Mesendoderm (in vitro differentiated cells): ENCODE results near the gene LMOD1.

Experiments
- DNase-seq: peaks from one replicate; pipeline ENCODE4 v3.0.0; 2013
- H2AK5ac ChIP-seq: 2 replicates; pipeline ENCODE4 v1.6.1; 2013; ENCODE audit warnings: low read length, inconsistent platforms
- H2BK120ac ChIP-seq: 2 replicates; pipeline ENCODE4 v1.6.1; 2013; ENCODE audit warnings: low read depth, mild to moderate bottlenecking, low read length, moderate library complexity, mixed read lengths
- H2BK15ac ChIP-seq: replicated peaks from 2 replicates; pipeline ENCODE4 v1.6.1; 2013; ENCODE audit warnings: low read depth, mild to moderate bottlenecking, moderate library complexity
- H2BK5ac ChIP-seq: 2 replicates; pipeline ENCODE4 v1.6.1; 2013; ENCODE audit warnings: low read length, inconsistent platforms
- H3K18ac ChIP-seq: 2 replicates; pipeline ENCODE4 v1.6.1; 2013; ENCODE audit warnings: mild to moderate bottlenecking, low read length, mixed read lengths
- H3K23ac ChIP-seq: one replicate; pipeline ENCODE4 v1.6.1; 2013; ENCODE audit warnings: low read length
- H3K27ac ChIP-seq: 2 replicates; pipeline ENCODE4 v1.5.1; 2013; ENCODE audit warnings: low read depth, mild to moderate bottlenecking, inconsistent platforms, low read length, moderate library complexity
- H3K27me3 ChIP-seq: 2 replicates; pipeline ENCODE4 v1.6.1; 2013; ENCODE audit warnings: low read length, control low read depth, mild to moderate bottlenecking, inconsistent platforms; ENCODE audit not compliant: insufficient read depth, poor library complexity
- H3K36me3 ChIP-seq: 2 replicates; pipeline ENCODE4 v1.6.1; 2013; ENCODE audit warnings: low read length, inconsistent platforms; ENCODE audit not compliant: control insufficient read depth, insufficient read depth
- H3K4ac ChIP-seq: one replicate; pipeline ENCODE4 v1.6.1; 2013; ENCODE audit warnings: low read depth, mild to moderate bottlenecking, low read length, moderate library complexity
- H3K4me1 ChIP-seq: 2 replicates; pipeline ENCODE4 v1.6.1; 2013; ENCODE audit warnings: low read depth, low read length, inconsistent platforms; ENCODE audit not compliant: control insufficient read depth
- H3K4me2 ChIP-seq: 2 replicates; pipeline ENCODE4 v1.6.1; 2013; ENCODE audit warnings: low read length
- H3K4me3 ChIP-seq: 2 replicates; pipeline ENCODE4 v1.5.1; 2013; ENCODE audit warnings: mild to moderate bottlenecking, low read length
- H3K56ac ChIP-seq: one replicate; pipeline ENCODE4 v1.6.1; 2013; ENCODE audit warnings: low read length
- H3K79me1 ChIP-seq: 2 replicates; pipeline ENCODE4 v1.6.1; 2013; ENCODE audit warnings: low read length, inconsistent platforms
- H3K79me2 ChIP-seq: 2 replicates; pipeline ENCODE4 v1.6.1; 2013; ENCODE audit warnings: mild to moderate bottlenecking, low read length; ENCODE audit not compliant: control insufficient read depth, insufficient read depth
- H3K9ac ChIP-seq: 2 replicates; pipeline ENCODE4 v1.6.1; 2013; ENCODE audit warnings: low read length, inconsistent platforms
- H4K5ac ChIP-seq: one replicate; pipeline ENCODE4 v1.6.1; 2013; ENCODE audit warnings: low read length
- H4K8ac ChIP-seq: one replicate; pipeline ENCODE4 v1.6.1; 2013; ENCODE audit warnings: low read depth, mild to moderate bottlenecking, control low read depth, low read length, moderate library complexity
- WGBS: extraction: QIAGEN DNeasy Blood & Tissue Kit; methylation state at CpG from one replicate; pipeline ENCODE4 v1.1.7; 2013; ENCODE audit warnings: low lambda C conversion rate, missing lambda C conversion rate; ENCODE audit not compliant: insufficient coverage; ENCODE audit errors: extremely low coverage; 5-methylcytosine and 5-hydroxymethylcytosine counted together

LMOD1 gene

DNA sequence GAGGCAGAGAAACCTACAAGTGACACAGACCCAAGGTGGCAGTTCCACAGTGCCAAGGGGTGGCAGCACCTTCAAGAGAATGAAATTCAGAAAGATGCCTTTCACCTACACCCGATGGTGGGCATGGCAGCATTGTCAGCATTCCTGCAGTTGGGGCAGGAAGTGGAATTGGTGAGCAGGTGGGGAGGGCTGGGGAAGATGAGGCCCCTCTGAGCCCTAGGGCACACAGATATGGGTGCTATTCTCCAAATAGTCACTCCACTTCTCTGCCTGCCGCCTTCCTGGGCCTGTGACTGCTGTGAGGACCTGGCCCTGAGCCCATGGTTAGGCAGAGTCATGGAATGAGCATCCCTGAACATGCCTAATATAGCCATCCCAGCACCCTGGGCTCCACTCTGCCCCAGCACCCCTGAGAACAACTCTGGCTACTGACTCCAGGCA is 49.4 kb downstream of the LMOD1 start:
- Histone ChIP-seq H2AK5ac (no peak overlapping the region), H3K27me3 (no peaks in the 10 kb centered on the region), H3K79me1 (no peaks in the 10 kb centered on the region), H2BK5ac (no peak overlapping the region), H3K4me2 (no peak overlapping the region), H3K36me3 (no peaks in the 10 kb centered on the region), H3K79me2 (no peaks in the 10 kb centered on the region), H3K4ac (no peak overlapping the region), H4K8ac (no peak overlapping the region), H3K18ac (no peak overlapping the region), H3K56ac (no peak overlapping the region), H2BK15ac (no peak overlapping the region), H2BK120ac (no peak overlapping the region), H3K4me3 (no peak overlapping the region), H3K4me1 (no peaks in the 10 kb centered on the region), H3K9ac (no peak overlapping the region), H3K23ac (no peak overlapping the region), H4K5ac (no peak overlapping the region), H3K27ac (no peak overlapping the region)
- no CpG with 5 or more reads among the region's 2 CpGs for WGBS
- DNase-seq: no peak

DNA sequence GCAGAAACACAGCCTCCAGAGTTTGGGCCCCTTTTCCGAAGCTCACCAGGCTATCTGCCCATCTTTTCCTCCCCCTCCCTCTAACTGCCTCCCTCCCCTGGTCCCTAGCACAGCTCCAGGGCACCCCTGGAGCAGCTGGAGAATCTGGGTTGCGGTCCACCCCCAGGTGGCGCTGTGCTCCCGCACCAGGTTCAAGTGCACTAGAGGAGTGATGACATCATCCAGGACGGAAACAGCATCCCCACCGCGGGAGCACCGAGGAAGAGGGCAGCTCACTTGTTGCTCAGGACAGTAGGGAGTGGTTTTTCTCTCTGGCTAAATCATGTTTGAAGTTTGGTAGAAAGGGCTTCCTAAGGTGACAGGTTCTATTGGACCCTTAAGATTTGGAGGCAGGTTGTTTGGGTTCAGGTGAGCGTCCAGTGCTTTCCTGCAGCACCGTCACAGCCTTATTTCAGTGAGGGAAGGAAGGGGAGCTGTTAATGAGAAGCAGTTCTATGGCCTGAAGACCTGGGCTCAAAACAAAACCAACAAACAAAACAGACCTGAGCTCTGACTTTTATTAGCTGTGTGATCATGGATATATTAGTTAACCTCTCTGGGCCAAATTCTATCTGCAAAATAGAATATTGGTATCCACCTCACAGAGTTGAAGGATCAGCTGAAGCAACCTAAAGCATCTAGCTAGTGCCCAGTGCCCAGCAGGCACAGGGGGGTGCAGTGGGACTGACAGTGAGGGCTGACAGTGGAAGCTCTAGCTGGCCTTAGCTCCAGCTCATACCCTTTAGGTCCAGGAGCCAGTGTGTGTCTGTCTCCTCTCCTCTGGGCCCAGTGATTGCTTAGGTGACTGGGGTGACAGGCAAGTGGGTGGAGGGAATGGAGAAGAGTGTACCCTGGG is 50.2 kb downstream of the LMOD1 start:
- DNase-seq: peak; percentile 95
- WGBS: no CpG with 5 or more reads among the region's 10 CpGs
- no peak overlapping the region for H2BK15ac ChIP-seq

DNA sequence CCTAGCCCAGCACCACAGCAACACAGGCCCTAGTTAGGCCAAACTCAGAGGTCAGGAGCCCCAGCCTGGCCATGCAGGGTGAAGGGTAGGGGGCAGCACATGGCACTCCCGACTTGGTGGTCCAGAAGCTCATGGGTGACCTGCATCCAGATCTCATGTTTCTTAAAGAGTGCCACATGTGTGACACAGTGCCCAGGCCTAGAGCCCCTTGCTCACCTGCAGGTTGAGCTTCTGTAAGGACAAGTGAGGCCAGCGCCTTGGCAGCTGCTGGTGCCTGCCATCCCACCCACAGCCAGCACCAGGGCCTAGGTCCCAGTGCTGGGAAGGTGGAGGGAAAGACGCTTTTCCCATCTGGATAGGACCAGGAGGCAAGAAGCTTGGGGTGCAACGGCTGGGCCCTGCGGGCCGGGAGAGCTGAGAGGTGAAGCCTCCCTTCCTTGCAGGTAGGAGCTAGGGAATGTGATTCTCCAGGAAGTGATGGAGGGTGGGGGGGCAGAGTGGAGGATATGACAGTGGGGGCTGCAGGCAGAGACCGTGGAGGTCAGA is 51.2 kb downstream of the LMOD1 start:
- Histone ChIP-seq H3K23ac (no peak overlapping the region), H4K8ac (no peak overlapping the region), H3K27me3 (no peaks in the 10 kb centered on the region), H2BK15ac (no peak overlapping the region), H3K9ac (no peak overlapping the region), H3K27ac (no peak overlapping the region), H3K4me2 (no peak overlapping the region), H2AK5ac (no peak overlapping the region), H3K79me1 (no peaks in the 10 kb centered on the region), H3K56ac (peak overlapping the region; percentile 0), H3K79me2 (no peaks in the 10 kb centered on the region), H3K18ac (no peak overlapping the region), H3K36me3 (no peaks in the 10 kb centered on the region), H3K4ac (no peak overlapping the region), H2BK120ac (no peak overlapping the region), H4K5ac (no peak overlapping the region), H3K4me3 (no peak overlapping the region), H2BK5ac (no peak overlapping the region), H3K4me1 (no peaks in the 10 kb centered on the region)
- no CpG with 5 or more reads among the region's 7 CpGs for WGBS
- DNase-seq: no peak

More for the DNA sequence above, 50.2 kb downstream of the LMOD1 start:
- H3K23ac ChIP-seq: no peak overlapping the region
- no peak overlapping the region for H2AK5ac ChIP-seq
- H3K18ac ChIP-seq: no peak overlapping the region
- H3K79me1 ChIP-seq: no peaks in the 10 kb centered on the region
- no peak overlapping the region for H3K4ac ChIP-seq
- no peak overlapping the region for H3K9ac ChIP-seq
- no peak overlapping the region for H2BK5ac ChIP-seq
- no peak overlapping the region for H4K5ac ChIP-seq
- H2BK120ac ChIP-seq: no peak overlapping the region
- no peaks in the 10 kb centered on the region for H3K36me3 ChIP-seq
- no peaks in the 10 kb centered on the region for H3K4me1 ChIP-seq
- no peaks in the 10 kb centered on the region for H3K79me2 ChIP-seq
- no peak overlapping the region for H3K56ac ChIP-seq
- H3K27me3 ChIP-seq: no peaks in the 10 kb centered on the region
- H3K4me3 ChIP-seq: no peak overlapping the region
- H4K8ac ChIP-seq: no peak overlapping the region
- H3K27ac ChIP-seq: no peak overlapping the region
- H3K4me2 ChIP-seq: no peak overlapping the region

DNA sequence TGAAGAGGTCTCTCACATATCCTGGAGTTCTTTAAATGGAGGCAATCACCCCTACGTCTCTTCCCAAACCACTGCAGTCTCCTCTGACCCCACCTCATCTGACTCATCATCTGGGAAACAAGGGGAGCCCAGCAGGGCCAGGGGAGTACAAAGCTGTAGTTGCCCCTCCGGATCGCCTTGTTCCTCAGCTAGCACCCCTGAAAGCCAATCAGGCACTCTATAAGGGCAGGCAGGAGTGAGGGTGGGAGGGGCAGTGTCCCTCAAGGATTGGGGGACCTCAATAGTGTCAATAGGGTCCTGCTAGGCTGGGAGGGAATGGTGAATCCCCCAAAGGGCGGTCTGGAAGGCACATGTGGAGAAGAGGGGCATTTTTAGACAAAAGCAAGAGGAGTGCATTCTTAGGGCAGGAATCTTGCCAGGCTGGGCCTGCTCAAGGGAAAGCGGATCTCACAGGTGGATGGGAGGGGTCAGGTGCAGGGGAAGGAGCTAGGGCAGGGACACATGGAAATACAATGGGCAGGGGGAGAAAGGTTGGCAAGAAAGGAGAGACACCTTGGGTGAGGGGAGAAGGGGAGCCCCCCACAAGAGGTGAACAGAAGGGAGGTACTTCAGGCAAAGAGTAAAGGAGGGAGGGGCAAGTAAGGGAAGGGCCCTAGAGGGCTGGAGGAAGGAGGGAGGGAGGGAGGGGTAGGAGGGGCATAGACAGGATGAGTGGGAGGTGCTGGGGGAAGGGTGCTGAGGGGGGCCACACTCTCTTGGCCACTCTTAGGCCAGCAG is 51.8 kb downstream of the LMOD1 start:
- Histone ChIP-seq H3K23ac (no peak overlapping the region), H3K36me3 (no peaks in the 10 kb centered on the region), H4K8ac (no peak overlapping the region), H3K27me3 (no peaks in the 10 kb centered on the region), H3K27ac (no peak overlapping the region), H3K4me1 (no peaks in the 10 kb centered on the region), H3K79me2 (no peaks in the 10 kb centered on the region), H3K4me2 (no peak overlapping the region), H4K5ac (no peak overlapping the region), H3K4ac (no peak overlapping the region), H3K79me1 (no peaks in the 10 kb centered on the region), H3K18ac (no peak overlapping the region), H2AK5ac (no peak overlapping the region), H2BK120ac (no peak overlapping the region), H2BK15ac (no peak overlapping the region), H3K4me3 (no peak overlapping the region), H3K9ac (no peak overlapping the region), H3K56ac (no peak overlapping the region), H2BK5ac (no peak overlapping the region)
- no peak for DNase-seq
- WGBS: no CpG with 5 or more reads among the region's 5 CpGs

DNA sequence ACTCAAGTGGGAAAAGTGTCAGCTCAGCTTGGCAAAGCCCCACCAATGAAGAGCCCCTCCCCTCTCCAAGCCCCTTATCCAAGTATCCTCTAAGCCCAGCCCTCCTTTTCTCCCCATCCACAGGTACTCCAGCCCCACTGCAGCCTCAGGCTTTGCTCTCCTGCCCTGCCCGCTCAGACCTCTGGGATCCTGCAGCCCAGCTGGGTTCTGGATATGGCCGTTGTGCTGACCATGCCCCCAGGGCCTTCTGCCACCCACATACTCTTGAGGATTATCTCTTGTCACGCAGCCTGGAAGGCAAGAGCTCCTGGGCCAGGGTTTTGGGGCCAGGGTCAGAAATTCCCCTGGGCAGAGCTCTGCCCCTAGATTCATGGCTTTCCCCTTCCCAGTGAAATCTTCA is 52.9 kb downstream of the LMOD1 start:
- H3K27me3 ChIP-seq: no peaks in the 10 kb centered on the region
- H3K56ac ChIP-seq: peak overlapping the region; percentile 3
- H3K4me2 ChIP-seq: no peak overlapping the region
- H3K79me1 ChIP-seq: no peaks in the 10 kb centered on the region
- no peak overlapping the region for H3K9ac ChIP-seq
- WGBS: no CpG with 5 or more reads among the region's 3 CpGs
- no peaks in the 10 kb centered on the region for H3K4me1 ChIP-seq
- no peak overlapping the region for H2AK5ac ChIP-seq
- H3K27ac ChIP-seq: no peak overlapping the region
- H3K4ac ChIP-seq: no peak overlapping the region
- DNase-seq: no peak
- H3K36me3 ChIP-seq: no peaks in the 10 kb centered on the region
- no peaks in the 10 kb centered on the region for H3K79me2 ChIP-seq
- H3K4me3 ChIP-seq: no peak overlapping the region
- no peak overlapping the region for H2BK15ac ChIP-seq
- no peak overlapping the region for H3K18ac ChIP-seq
- H4K5ac ChIP-seq: no peak overlapping the region
- no peak overlapping the region for H2BK5ac ChIP-seq
- no peak overlapping the region for H4K8ac ChIP-seq
- H3K23ac ChIP-seq: no peak overlapping the region
- H2BK120ac ChIP-seq: no peak overlapping the region
